ENCODE data around the gene SFMBT2.

The SFMBT2 gene

GRCh38 chr10:7370511-7370910 is 40.3 kb downstream of the SFMBT2 start:
- no peak overlapping the region for H3K4me3 ChIP-seq (ENCODE audit: control insufficient read depth, low read depth, low read length)
- no peak for TF ChIP-seq CTCF (conservative IDR thresholded peaks at IDR 0.05; ENCODE audit: control insufficient read depth, insufficient read depth, low read depth, low read length)
- no peak for DNase-seq (ENCODE audit: low read depth)

GRCh38 chr10:7365027-7365745 is 45.6 kb downstream of the SFMBT2 start:
- no peak for TF ChIP-seq CTCF (conservative IDR thresholded peaks at IDR 0.05; ENCODE audit: control insufficient read depth, insufficient read depth, low read depth, low read length)

GRCh38 chr10:7364474-7364873 is 46.4 kb downstream of the SFMBT2 start:
- no peak overlapping the region for H3K4me3 ChIP-seq (ENCODE audit: control insufficient read depth, low read depth, low read length)
- no peak for TF ChIP-seq CTCF (conservative IDR thresholded peaks at IDR 0.05; ENCODE audit: control insufficient read depth, insufficient read depth, low read depth, low read length)
- DNase-seq (ENCODE audit: low read depth), result no peak

More at GRCh38 chr10:7365027-7365745, 45.6 kb downstream of the SFMBT2 start:
- DNase-seq (ENCODE audit: low read depth), result peak; percentile 5
- H3K4me3 ChIP-seq (ENCODE audit: control insufficient read depth, low read depth, low read length), result no peak overlapping the region

GRCh38 chr10:7363700-7364099 is 47.1 kb downstream of the SFMBT2 start:
- no peak overlapping the region for H3K4me3 ChIP-seq (ENCODE audit: control insufficient read depth, low read depth, low read length)
- TF ChIP-seq CTCF (conservative IDR thresholded peaks at IDR 0.05; ENCODE audit: control insufficient read depth, insufficient read depth, low read depth, low read length), result no peak
- no peak for DNase-seq (ENCODE audit: low read depth)

- H3K4me3 ChIP-seq (ENCODE audit: control insufficient read depth, low read depth, low read length), result no peak overlapping the region
- DNase-seq (ENCODE audit: low read depth), result peak; percentile 43
- no peak for TF ChIP-seq CTCF (conservative IDR thresholded peaks at IDR 0.05; ENCODE audit: control insufficient read depth, insufficient read depth, low read depth, low read length)
Measured at GRCh38 chr10:7362471-7362870, 48.4 kb downstream of the SFMBT2 start.

- TF ChIP-seq CTCF (conservative IDR thresholded peaks at IDR 0.05; ENCODE audit: control insufficient read depth, insufficient read depth, low read depth, low read length), result no peak
- no peak for DNase-seq (ENCODE audit: low read depth)
Measured at GRCh38 chr10:7361316-7361715, 49.5 kb downstream of the SFMBT2 start.

More at GRCh38 chr10:7361316-7361715, 49.5 kb downstream of the SFMBT2 start:
- H3K4me3 ChIP-seq (ENCODE audit: control insufficient read depth, low read depth, low read length), result no peak overlapping the region

All from fibroblast of mammary gland (primary cell).